HG03460 (cell line): ENCODE measurements around the gene JAML.

ENCODE experiments used
- ATAC-seq: cut with Tn5 transposase; IDR thresholded peaks from one replicate; pipeline ENCODE4 v1.9.1; 2021; ENCODE audit not compliant: unreplicated experiment

JAML gene

GRCh38 chr11:118240999-118241763, 16.4 kb upstream of the JAML start:
- peak; percentile 86 for ATAC-seq

- no peak for ATAC-seq
These were observed 14.8 kb upstream of the JAML start for GRCh38 chr11:118239509-118240205.

GRCh38 chr11:118238929-118239328, 14.1 kb upstream of the JAML start:
- no peak for ATAC-seq

GRCh38 chr11:118238421-118238820, 13.6 kb upstream of the JAML start:
- no peak for ATAC-seq

GRCh38 chr11:118236170-118236569, 11.4 kb upstream of the JAML start:
- ATAC-seq = no peak

GRCh38 chr11:118234833-118235232, 10.0 kb upstream of the JAML start:
- no peak for ATAC-seq

- ATAC-seq = no peak
These were observed 9.0 kb upstream of the JAML start for GRCh38 chr11:118233850-118234249.

GRCh38 chr11:118233377-118233776, 8.6 kb upstream of the JAML start:
- no peak for ATAC-seq

GRCh38 chr11:118232659-118233058, 7.8 kb upstream of the JAML start:
- no peak for ATAC-seq

GRCh38 chr11:118231461-118231860, 6.7 kb upstream of the JAML start:
- ATAC-seq = no peak

- no peak for ATAC-seq
These were observed 5.3 kb upstream of the JAML start for GRCh38 chr11:118230088-118230487.

GRCh38 chr11:118229274-118229847, 4.5 kb upstream of the JAML start:
- no peak for ATAC-seq

- peak; percentile 75 for ATAC-seq
These were observed 3.3 kb upstream of the JAML start for GRCh38 chr11:118227865-118228785.

GRCh38 chr11:118226781-118227180, 2.0 kb upstream of the JAML start:
- ATAC-seq = no peak

GRCh38 chr11:118226296-118226695, 1.5 kb upstream of the JAML start:
- no peak for ATAC-seq

GRCh38 chr11:118223992-118224391, 819 bp downstream of the JAML start:
- ATAC-seq = no peak

GRCh38 chr11:118223570-118223969, 1.2 kb downstream of the JAML start:
- no peak for ATAC-seq

GRCh38 chr11:118222437-118222836, 2.4 kb downstream of the JAML start:
- no peak for ATAC-seq

GRCh38 chr11:118221419-118221818, 3.4 kb downstream of the JAML start:
- no peak for ATAC-seq

GRCh38 chr11:118219732-118220131, 5.1 kb downstream of the JAML start:
- ATAC-seq = no peak

GRCh38 chr11:118219244-118219643, 5.6 kb downstream of the JAML start:
- ATAC-seq = no peak
